NCI-H1048 (cell line): ENCODE measurements around the gene HAPSTR1.

ENCODE experiments used
- DNase-seq: peaks from one replicate; lab custom pipeline; 2025; lab: John Stamatoyannopoulos, UW

The HAPSTR1 gene

DNA sequence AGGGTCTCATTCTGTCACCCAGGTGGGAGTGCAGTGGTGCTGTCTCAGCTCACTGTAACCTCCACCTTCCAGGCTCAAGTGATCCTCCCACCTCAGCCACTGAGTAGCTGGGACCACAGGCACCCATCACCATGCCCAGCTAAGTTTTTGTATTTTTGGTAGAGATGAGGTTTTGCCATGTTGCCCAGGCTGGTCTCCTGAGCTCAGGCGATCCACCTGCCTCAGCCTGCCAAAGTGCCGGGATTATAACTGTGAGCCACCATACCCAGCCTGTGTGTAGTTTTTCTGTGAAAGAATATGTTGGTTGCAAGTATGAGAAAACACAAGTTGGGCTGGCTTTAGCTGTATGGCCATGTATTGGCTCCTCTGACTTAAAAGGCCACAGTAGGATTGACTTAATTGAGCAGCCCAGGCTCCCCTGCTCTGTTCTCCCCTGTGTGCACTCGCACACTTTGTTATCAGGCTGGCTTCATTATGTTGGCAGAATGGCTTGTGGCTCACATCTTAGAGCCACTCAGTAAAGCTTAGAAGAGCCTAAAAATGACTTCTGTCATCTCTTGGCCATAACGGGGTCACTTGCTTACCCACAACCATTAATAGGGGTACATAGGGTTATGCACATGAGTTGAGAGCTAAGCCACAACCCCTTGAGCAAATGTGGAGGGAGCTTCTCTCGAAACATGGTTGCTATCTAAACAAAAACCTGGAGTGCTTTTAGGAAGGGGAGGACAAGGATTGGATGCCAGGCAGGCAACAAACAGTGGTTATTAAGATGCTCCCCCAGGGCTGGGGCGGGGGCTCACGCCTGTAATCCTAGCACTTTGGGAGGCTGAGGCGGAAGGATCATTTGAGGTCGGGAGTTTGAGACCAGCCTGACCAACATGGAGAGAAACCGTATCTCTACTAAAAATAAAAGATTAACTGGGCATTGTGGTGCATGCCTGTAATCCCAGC lies 6.1 kb downstream of the HAPSTR1 start:
- no peak for DNase-seq

- no peak for DNase-seq
Observed at GRCh38 chr16:9098377-9099090, 7.1 kb downstream of the HAPSTR1 start.

GRCh38 chr16:9099131-9099625 lies 7.7 kb downstream of the HAPSTR1 start:
- DNase-seq, result no peak

GRCh38 chr16:9102379-9102778 lies 10.9 kb downstream of the HAPSTR1 start:
- no peak for DNase-seq

DNA sequence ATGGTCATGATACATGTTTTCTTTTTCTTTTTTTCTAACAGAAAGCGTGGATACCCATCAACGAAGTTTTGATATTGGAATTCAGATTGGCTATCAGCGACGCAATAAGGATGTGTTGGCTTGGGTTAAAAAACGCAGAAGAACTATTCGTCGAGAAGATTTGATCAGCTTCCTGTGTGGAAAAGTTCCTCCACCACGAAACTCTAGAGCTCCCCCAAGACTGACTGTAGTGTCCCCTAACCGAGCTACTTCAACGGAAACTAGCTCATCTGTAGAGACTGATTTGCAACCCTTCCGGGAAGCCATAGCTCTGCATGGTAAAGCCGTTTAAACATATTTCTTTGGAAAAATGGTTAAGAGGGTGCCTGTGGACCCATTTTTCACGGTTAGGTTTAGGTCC lies 11.5 kb downstream of the HAPSTR1 start:
- DNase-seq, result no peak

- no peak for DNase-seq
Observed at GRCh38 chr16:9103546-9103945, 12.1 kb downstream of the HAPSTR1 start.

- DNase-seq, result no peak
Observed at GRCh38 chr16:9105189-9105588, 13.7 kb downstream of the HAPSTR1 start.

DNA sequence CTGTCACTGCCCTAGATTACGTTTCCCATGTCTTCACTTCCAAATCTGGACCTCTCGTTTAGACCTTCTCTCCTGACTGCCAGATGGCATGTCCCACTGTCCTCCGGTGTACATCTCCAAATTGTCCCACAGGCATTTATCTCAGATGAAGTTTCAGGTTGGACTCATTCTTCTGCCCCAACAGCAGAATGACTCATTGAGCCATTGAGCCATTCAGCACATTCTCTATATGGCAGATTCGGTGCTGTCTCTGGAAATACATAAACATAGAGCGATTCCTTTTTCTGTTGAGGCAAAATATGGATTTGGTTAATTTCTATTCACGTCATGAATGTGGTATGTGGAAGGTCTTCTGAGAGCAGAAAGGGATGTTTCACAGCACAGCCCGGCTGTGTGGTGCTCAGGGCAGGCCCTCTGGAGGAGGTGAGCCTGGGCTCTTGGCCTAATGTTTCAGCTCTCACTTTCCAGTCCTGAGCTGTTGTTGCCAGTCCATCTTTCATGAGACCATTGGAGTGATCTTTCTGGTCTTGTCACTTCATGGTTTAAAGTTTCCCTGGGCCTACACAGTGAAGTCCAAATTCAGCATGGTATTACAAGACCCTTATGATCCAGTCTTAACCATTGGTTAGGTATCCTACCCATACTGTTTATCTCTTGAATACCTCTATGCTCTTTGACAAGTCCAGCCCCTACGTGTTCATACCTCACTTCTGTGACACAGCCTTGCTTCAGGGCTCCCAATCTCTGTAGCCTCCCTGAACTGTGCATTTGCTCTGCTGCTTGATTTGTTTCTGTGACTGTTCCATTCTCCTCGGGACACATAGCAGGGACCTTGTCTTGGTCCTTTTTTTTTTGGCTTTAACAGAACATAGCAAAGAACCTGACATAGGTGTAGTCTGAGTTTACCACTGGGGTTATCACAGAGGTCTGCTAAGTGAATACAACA lies 15.9 kb downstream of the HAPSTR1 start:
- DNase-seq, result no peak

GRCh38 chr16:9109255-9109654 lies 17.8 kb downstream of the HAPSTR1 start:
- no peak for DNase-seq

- no peak for DNase-seq
Observed at GRCh38 chr16:9112166-9112843, 20.9 kb downstream of the HAPSTR1 start.

DNA sequence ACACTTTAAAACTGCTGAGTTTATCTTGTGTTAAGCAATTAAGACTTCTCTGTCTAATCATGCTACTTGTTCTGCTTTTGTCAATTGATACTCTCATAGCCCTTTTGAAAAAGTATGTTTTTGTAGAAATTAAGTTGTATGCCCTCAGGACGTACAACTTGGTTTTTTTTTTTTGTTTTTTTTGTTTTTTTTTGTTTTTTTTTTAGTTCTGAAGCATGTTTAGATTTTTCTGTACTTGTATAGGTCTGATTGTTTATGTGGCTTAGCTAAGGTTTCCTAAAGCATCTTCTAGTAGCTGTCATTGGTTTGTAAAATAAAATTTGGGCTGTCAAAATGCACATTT lies 21.4 kb downstream of the HAPSTR1 start:
- DNase-seq, result no peak

GRCh38 chr16:9113707-9114106 lies 22.3 kb downstream of the HAPSTR1 start:
- DNase-seq, result no peak

DNA sequence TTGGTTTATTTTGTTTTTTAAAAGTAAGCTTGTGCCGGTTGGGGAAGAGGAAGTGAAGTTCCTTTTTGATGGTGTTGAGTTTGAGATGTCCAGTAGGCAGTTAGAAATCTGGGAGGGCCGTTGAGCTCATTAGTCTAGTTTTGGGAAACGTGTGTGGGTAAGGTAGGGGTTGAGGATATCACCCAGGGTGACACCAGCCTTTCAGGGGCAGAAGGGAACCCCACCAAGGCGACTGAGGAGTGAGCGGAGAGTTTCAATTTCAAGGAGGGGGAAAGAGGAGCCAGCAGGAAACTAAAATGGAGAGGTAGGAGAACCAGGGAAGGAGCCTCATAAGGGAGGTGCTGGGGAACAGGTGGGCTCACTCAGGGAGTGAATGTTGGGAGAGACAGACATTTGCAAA lies 22.7 kb downstream of the HAPSTR1 start:
- no peak for DNase-seq

DNA sequence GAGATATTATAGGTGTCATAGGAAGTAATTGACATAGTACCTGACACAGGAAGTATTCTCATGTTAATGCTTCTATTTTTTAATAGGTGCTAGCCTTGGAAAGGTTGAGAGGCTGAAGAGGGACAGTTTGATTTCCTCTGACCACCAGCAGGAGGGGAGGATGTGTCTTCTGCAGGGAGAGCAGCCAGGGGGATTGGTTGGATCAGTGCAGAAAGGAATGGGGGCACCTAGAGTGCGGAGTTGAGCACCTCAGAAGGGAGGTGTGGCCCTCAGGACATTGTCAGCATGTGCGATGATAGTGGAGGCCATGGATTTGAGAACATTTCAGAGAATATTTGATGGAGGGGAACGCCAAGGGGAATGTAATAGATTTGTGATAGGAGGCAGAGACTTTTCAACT lies 23.4 kb downstream of the HAPSTR1 start:
- no peak for DNase-seq

GRCh38 chr16:9115277-9115676 lies 23.8 kb downstream of the HAPSTR1 start:
- no peak for DNase-seq

GRCh38 chr16:9116141-9116540 lies 24.7 kb downstream of the HAPSTR1 start:
- DNase-seq, result no peak

DNA sequence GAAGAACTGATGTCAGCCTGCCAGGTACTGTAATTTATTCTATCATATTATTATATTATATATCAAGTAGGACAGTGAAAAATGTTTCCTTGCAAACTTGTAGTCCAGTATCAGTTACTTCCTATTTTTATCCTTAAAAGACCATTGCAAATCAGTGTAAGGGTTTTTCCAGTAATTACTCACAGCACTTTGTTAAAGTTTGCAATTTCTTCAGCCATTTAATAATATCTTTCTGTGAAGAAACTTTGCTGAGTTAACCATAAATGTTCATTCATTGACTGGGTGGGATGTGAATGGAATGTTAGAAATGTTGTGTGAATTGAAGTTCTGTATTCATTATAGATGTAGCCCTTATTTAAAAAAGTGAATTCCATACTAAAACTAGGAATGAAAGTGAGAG lies 26.7 kb downstream of the HAPSTR1 start:
- no peak for DNase-seq

DNA sequence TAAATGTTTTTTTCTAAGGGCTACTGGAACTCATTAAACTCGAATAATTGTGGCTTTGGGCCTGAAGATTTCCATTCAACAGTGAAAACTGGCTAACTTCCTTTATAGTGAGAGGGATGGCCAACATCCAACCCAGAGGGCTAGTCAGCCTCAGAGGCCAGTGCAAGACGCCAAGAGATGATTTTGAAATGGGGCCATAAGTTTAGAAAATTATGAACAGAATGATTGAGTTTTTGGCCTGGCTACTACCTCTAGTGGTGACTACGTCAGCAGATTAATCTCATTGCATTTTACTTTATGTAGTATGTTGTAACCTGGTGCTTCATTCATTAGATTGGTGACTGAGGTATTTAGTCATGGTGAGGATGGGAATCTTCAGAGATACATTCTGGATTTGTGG lies 28.4 kb downstream of the HAPSTR1 start:
- no peak for DNase-seq

DNA sequence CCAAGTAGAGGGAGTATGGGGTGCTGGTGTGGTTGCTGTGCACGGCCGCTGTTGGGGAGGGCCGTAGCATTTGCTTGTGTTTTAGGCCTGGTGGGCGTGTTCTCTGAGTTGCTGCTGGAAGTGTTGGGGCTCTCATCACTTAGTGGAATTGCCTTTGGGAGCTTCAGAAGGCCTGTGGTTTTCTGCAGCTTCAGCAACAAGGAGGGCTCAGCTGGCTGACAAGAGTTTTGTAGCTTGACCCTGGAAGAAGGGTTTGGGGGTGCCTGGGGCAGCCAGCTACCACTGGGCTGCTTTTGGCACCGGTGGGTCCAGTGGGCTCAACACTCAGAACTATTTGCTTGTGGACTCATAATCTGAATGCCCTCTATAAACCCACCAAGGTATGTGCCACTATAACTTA lies 30.9 kb downstream of the HAPSTR1 start:
- DNase-seq, result no peak

DNA sequence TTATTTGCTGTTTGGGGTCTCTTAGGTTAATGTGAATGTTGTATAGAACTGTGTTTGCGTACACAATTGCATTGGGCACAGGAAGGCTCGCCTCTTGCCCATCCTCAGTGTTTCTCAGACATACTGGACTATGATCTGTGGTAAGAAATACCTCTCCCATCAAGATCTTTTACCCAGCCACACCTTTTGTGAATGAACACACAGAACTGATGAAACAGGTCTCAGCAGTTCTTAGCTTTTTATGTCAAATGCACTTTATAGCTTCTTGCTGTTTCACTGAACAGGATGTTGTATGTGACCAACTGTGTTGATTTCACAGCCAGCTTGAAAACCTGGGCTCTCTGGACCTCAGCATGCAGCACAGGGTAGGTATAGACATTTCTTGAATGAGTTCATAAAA lies 31.5 kb downstream of the HAPSTR1 start:
- DNase-seq, result no peak

- no peak for DNase-seq
Observed at GRCh38 chr16:9123401-9123800, 32.0 kb downstream of the HAPSTR1 start.

DNA sequence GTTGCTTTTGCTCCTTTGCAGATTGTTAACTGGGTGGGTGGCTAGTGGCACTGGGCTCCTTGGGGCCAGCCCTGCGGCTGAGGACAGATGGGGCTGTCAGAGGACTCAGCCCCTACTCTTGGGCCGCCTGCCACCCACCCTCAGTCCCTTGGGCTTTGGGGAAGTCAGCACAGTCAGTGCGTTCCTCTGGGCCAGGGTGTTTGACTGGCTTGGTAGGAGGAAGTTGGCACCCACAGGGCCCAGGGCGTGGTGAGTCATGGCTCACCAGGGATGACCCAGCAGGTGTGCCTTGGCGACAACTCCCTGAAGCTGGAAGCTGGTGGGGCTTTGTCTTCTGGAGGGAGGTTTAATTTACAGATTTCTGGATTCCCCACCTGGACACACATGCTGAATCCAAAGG lies 32.4 kb downstream of the HAPSTR1 start:
- DNase-seq, result no peak
